Esophagus squamous epithelium (tissue), 4 donors: Measurements from ENCODE around the gene SCARB1.

Experiments
- POLR2A ChIP-seq, 4 donors: fragments of 450-650 bp; IDR thresholded peaks; one replicate each; pipeline ENCODE4 v1.6.1; 2017; ENCODE audit warnings: antibody characterized with exemption in 4 of 4, mild to moderate bottlenecking in 4 of 4, moderate library complexity in 3 of 4
- TF ChIP-seq, protein P1 (sequence below), 6 experiments: fragments of 450-650 bp in 4 of 6; fragments of 200-600 bp in 2 of 6; sonication (generic) in 2 of 6; IDR thresholded peaks; one replicate each; pipeline ENCODE4 v1.5.1; 2016 to 2019; ENCODE audit warnings: antibody characterized with exemption in 6 of 6, mild to moderate bottlenecking in 4 of 6, moderate library complexity in 4 of 6

- TF ChIP-seq, protein P1, sequence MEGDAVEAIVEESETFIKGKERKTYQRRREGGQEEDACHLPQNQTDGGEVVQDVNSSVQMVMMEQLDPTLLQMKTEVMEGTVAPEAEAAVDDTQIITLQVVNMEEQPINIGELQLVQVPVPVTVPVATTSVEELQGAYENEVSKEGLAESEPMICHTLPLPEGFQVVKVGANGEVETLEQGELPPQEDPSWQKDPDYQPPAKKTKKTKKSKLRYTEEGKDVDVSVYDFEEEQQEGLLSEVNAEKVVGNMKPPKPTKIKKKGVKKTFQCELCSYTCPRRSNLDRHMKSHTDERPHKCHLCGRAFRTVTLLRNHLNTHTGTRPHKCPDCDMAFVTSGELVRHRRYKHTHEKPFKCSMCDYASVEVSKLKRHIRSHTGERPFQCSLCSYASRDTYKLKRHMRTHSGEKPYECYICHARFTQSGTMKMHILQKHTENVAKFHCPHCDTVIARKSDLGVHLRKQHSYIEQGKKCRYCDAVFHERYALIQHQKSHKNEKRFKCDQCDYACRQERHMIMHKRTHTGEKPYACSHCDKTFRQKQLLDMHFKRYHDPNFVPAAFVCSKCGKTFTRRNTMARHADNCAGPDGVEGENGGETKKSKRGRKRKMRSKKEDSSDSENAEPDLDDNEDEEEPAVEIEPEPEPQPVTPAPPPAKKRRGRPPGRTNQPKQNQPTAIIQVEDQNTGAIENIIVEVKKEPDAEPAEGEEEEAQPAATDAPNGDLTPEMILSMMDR (IDR thresholded peaks at IDR 0.05) = no peak
- TF ChIP-seq POLR2A (IDR thresholded peaks at IDR 0.05) = no peak
Measured at GRCh38 chr12:124844411-124845397, 19.0 kb downstream of the SCARB1 start.
